SKM-1 treated with dmso at 0.1 percent for 144 hours (cell line): ENCODE measurements around the gene APEH.

Experiments used
- DNase-seq: peaks from one replicate; lab custom pipeline; 2025; ENCODE audit not compliant: unreplicated experiment; lab: John Stamatoyannopoulos, UW

The APEH gene

GRCh38 chr3:49650177-49650576 is 24.0 kb upstream of the APEH start:
- no peak for DNase-seq

GRCh38 chr3:49650637-49651036 is 23.5 kb upstream of the APEH start:
- DNase-seq, result no peak

GRCh38 chr3:49652218-49652902 is 21.8 kb upstream of the APEH start:
- DNase-seq, result no peak

GRCh38 chr3:49652903-49653415 is 21.2 kb upstream of the APEH start:
- no peak for DNase-seq

DNA sequence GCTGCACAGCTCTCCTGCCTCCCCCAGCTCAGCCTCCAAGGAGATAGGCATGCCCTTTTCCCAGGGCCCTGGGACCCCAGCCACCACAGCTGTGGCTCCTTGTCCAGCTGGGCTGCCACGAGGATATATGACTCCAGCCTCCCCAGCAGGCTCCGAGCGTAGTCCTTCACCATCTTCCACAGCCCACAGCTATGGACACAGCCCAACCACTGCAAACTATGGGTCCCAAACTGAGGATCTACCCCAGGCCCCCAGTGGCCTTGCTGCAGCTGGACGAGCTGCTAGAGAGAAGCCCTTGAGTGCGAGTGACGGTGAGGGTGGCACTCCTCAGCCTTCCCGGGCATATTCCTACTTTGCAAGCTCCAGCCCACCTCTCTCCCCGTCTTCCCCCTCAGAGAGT is 20.5 kb upstream of the APEH start:
- DNase-seq, result no peak

- DNase-seq, result no peak
Observed at GRCh38 chr3:49654176-49654825, 19.9 kb upstream of the APEH start.

GRCh38 chr3:49654955-49655556 is 19.1 kb upstream of the APEH start:
- no peak for DNase-seq

DNA sequence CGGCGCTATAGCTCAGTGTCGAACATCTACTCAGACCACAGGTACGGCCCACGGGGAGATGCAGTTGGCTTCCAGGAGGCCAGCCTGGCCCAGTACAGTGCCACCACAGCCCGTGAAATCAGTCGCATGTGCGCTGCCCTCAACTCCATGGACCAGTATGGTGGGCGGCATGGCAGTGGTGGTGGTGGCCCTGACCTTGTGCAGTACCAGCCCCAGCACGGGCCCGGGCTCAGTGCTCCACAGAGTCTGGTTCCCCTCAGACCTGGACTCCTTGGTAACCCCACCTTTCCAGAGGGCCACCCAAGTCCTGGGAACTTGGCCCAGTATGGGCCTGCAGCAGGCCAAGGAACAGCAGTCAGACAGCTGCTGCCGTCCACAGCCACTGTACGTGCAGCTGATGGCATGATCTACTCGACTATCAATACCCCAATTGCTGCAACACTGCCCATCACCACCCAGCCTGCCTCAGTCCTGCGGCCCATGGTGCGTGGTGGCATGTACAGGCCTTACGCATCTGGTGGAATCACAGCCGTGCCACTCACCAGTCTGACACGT is 18.3 kb upstream of the APEH start:
- DNase-seq, result no peak

DNA sequence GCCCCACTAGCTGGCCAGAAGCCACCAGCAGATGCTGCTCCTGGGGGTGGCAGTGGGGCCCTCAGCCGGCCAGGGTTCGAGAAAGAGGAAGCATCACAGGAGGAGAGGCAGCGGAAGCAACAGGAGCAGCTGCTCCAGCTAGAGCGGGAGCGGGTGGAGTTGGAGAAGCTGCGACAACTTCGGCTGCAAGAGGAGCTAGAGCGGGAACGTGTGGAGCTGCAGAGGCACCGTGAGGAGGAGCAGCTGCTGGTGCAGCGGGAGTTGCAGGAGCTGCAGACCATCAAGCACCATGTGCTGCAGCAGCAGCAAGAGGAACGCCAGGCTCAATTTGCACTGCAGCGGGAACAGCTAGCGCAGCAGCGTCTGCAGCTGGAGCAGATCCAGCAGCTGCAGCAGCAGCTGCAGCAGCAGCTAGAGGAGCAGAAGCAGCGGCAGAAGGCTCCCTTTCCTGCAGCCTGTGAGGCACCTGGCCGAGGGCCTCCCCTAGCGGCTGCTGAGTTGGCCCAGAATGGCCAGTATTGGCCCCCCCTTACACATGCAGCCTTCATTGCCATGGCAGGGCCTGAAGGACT is 17.5 kb upstream of the APEH start:
- no peak for DNase-seq

DNA sequence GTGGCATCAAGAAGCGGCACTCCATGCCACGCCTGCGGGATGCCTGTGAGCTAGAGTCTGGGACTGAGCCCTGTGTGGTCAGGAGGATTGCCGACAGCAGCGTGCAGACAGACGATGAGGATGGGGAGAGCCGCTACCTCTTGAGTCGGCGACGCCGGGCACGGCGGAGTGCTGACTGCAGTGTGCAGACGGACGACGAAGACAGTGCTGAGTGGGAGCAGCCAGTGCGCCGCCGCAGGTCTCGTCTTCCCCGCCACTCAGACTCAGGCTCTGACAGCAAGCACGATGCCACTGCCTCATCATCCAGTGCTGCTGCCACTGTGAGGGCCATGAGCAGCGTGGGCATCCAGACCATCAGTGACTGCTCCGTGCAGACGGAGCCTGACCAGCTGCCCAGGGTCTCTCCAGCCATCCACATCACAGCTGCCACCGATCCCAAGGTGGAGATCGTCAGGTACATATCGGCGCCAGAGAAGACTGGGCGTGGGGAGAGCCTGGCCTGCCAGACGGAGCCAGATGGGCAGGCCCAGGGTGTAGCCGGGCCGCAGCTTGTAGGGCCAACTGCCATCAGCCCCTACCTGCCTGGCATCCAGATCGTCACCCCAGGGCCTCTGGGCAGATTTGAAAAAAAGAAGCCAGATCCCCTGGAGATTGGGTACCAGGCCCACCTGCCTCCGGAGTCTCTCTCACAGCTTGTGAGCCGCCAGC is 16.8 kb upstream of the APEH start:
- no peak for DNase-seq

GRCh38 chr3:49658711-49659110 is 15.4 kb upstream of the APEH start:
- DNase-seq, result no peak

- no peak for DNase-seq
Observed at GRCh38 chr3:49659756-49660155, 14.4 kb upstream of the APEH start.

DNA sequence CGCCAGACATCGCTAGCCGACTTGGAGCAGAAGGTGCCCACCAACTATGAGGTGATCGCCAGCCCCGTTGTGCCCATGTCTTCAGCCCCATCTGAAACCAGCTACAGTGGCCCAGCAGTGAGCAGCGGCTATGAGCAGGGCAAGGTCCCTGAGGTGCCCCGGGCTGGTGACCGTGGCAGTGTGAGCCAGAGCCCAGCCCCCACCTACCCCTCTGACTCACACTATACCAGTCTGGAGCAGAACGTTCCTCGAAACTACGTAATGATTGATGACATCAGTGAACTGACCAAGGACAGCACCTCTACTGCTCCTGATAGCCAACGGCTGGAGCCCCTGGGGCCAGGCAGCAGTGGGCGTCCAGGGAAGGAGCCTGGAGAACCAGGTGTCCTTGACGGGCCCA is 12.9 kb upstream of the APEH start:
- DNase-seq, result no peak

- DNase-seq, result no peak
Observed at GRCh38 chr3:49662021-49662420, 12.1 kb upstream of the APEH start.

DNA sequence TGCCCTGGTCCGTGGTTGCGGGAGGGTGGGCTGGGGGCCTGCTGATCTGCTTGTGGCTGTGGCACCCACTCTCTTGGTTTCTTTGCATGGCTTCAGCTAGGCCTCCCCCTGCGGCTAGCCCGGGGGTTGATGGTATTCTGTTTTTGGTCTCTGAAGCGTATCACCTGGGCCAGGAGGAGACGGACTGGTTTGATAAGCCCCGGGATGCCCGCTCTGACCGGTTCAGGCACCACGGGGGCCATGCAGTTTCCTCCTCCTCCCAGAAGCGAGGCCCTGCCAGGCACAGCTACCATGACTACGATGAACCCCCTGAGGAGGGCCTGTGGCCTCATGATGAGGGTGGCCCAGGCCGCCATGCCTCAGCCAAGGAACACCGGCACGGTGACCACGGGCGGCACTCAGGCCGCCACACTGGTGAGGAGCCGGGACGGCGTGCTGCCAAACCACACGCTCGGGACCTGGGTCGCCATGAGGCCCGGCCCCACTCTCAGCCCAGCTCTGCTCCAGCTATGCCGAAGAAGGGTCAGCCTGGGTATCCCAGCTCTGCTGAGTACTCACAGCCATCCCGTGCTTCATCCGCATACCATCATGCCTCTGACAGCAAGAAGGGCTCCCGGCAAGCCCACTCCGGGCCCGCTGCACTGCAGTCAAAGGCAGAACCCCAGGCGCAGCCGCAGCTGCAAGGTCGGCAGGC is 11.3 kb upstream of the APEH start:
- DNase-seq, result no peak

DNA sequence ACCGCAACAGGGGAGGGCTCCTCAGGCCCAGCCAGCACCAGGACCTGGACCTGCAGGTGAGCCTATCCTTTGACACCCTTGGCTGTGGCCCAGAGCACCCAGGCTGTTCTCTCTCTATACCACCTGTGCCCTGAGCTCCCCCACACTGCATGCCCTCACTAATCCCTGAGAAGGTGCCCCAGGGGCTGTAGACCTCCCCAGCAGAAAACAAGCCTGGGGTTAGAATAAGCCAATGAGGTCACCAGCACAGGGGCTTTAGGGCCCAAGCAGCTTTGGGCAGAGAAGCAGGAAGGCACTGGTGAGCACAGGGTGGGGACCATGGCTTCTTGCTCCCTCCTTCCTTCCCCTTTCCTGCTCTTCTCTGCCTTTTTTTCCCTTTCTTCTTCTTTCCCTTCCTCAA is 10.3 kb upstream of the APEH start:
- DNase-seq, result no peak

DNA sequence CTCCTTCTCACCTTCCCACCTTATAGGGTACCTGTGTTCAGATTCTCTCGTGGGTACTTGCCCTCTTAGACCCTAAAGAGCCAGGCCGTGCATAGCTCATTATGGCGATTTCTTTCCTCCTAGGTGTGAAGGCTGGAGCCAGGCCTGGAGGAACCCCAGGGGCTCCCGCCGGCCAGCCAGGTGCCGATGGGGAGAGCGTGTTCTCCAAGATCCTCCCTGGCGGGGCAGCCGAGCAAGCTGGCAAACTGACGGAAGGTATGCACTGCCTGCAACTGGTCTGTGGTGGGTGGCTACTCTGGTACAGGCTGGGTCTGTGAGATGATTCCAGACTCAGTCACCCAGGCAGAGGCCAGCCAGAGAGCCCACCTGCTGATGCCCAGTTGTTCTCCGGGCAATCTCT is 9.9 kb upstream of the APEH start:
- DNase-seq, result no peak

GRCh38 chr3:49665822-49666519 is 8.2 kb upstream of the APEH start:
- DNase-seq, result no peak

- DNase-seq, result no peak
Observed at GRCh38 chr3:49666592-49666991, 7.6 kb upstream of the APEH start.
